H9 (cell line): ENCODE results near the gene PRSS38. TPM values are rescaled to one million over a fixed set of nuclear protein-coding genes. Genes with fewer than 3 reads are reported as not detected.

Experiments
- DNase-seq: peaks from one replicate; pipeline ENCODE4 v3.0.0-alpha.2; 2017
- H2AFZ ChIP-seq: one replicate; pipeline ENCODE4 v1.6.1; 2013; ENCODE audit warnings: mild to moderate bottlenecking, low read length, control low read depth, moderate library complexity
- H2AK5ac ChIP-seq: 2 replicates; pipeline ENCODE4 v1.6.1; 2013; ENCODE audit warnings: low read length, control low read depth, mixed read lengths; ENCODE audit not compliant: insufficient read length
- H2BK120ac ChIP-seq: one replicate; pipeline ENCODE4 v1.6.1; 2013; ENCODE audit warnings: low read depth, mild to moderate bottlenecking, low read length, control low read depth, inconsistent platforms; ENCODE audit not compliant: poor library complexity, severe bottlenecking
- H2BK12ac ChIP-seq: 2 replicates; pipeline ENCODE4 v1.6.1; 2013; ENCODE audit warnings: low read length, control low read depth, mixed read lengths, low read depth; ENCODE audit not compliant: insufficient read length
- H2BK15ac ChIP-seq: 2 replicates; pipeline ENCODE4 v1.6.1; 2013; ENCODE audit warnings: low read depth, low read length, control low read depth
- H2BK20ac ChIP-seq: one replicate; pipeline ENCODE4 v1.6.1; 2013; ENCODE audit warnings: low read depth, mild to moderate bottlenecking, low read length, control low read depth, inconsistent platforms; ENCODE audit not compliant: poor library complexity, severe bottlenecking
- H2BK5ac ChIP-seq: 2 replicates; pipeline ENCODE4 v1.6.1; 2013; ENCODE audit warnings: low read length, control low read depth, mixed read lengths; ENCODE audit not compliant: insufficient read length
- H3K14ac ChIP-seq: 2 replicates; pipeline ENCODE4 v1.6.1; 2013; ENCODE audit warnings: low read length, control low read depth; ENCODE audit not compliant: insufficient read depth
- H3K18ac ChIP-seq: 2 replicates; pipeline ENCODE4 v1.6.1; 2013; ENCODE audit warnings: low read depth, mild to moderate bottlenecking, mixed read lengths, low read length, control low read depth; ENCODE audit not compliant: insufficient read length
- H3K23ac ChIP-seq: 2 replicates; pipeline ENCODE4 v1.6.1; 2013; ENCODE audit warnings: low read length, control low read depth, mixed read lengths, low read depth; ENCODE audit not compliant: insufficient read length
- H3K23me2 ChIP-seq: 2 replicates; pipeline ENCODE4 v1.6.1; 2013; ENCODE audit warnings: low read depth, mild to moderate bottlenecking, mixed read lengths, low read length, control low read depth; ENCODE audit not compliant: insufficient read length, poor library complexity, severe bottlenecking
- H3K27ac ChIP-seq: 2 replicates; pipeline ENCODE4 v1.5.1; 2013; ENCODE audit warnings: low read length, control low read depth, mixed read lengths, low read depth; ENCODE audit not compliant: insufficient read length
- H3K27me3 ChIP-seq: 2 replicates; pipeline ENCODE4 v1.6.1; 2013; ENCODE audit warnings: low read length, control low read depth, inconsistent platforms; ENCODE audit not compliant: insufficient read depth
- H3K4ac ChIP-seq: 2 replicates; pipeline ENCODE4 v1.6.1; 2013; ENCODE audit warnings: low read depth, mild to moderate bottlenecking, control low read depth, inconsistent platforms, low read length, moderate library complexity
- H3K4me1 ChIP-seq: 2 replicates; pipeline ENCODE4 v1.6.1; 2013; ENCODE audit warnings: low read length, control low read depth, inconsistent platforms; ENCODE audit not compliant: insufficient read depth
- H3K4me2 ChIP-seq: 2 replicates; pipeline ENCODE4 v1.6.1; 2013; ENCODE audit warnings: low read length, control low read depth, mixed read lengths; ENCODE audit not compliant: insufficient read length, insufficient read depth
- H3K56ac ChIP-seq: 2 replicates; pipeline ENCODE4 v1.6.1; 2013; ENCODE audit warnings: low read depth, mild to moderate bottlenecking, mixed read lengths, low read length, control low read depth; ENCODE audit not compliant: insufficient read length
- H3K79me1 ChIP-seq: 2 replicates; pipeline ENCODE4 v1.6.1; 2013; ENCODE audit warnings: low read depth, mild to moderate bottlenecking, moderate library complexity, low read length, control low read depth, inconsistent platforms; ENCODE audit not compliant: insufficient read depth, poor library complexity, severe bottlenecking
- H3K79me2 ChIP-seq: 2 replicates; pipeline ENCODE4 v1.6.1; 2013; ENCODE audit warnings: low read length, control low read depth, inconsistent platforms; ENCODE audit not compliant: insufficient read depth
- H3K9ac ChIP-seq: 2 replicates; pipeline ENCODE4 v1.6.1; 2013; ENCODE audit warnings: low read length, control low read depth, mixed read lengths; ENCODE audit not compliant: insufficient read length; ENCODE audit errors: extremely low read depth
- H3K9me3 ChIP-seq: one replicate; pipeline ENCODE4 v1.6.1; 2013; ENCODE audit warnings: low read depth, low read length, inconsistent platforms; ENCODE audit not compliant: control insufficient read depth
- H3T11ph ChIP-seq: one replicate; pipeline ENCODE4 v1.6.1; 2013; ENCODE audit warnings: mild to moderate bottlenecking, low read length, control low read depth, inconsistent platforms
- H4K20me1 ChIP-seq: one replicate; pipeline ENCODE4 v1.6.1; 2013; ENCODE audit not compliant: control insufficient read depth, insufficient read length, insufficient read depth
- H4K5ac ChIP-seq: 2 replicates; pipeline ENCODE4 v1.6.1; 2013; ENCODE audit warnings: low read depth, mild to moderate bottlenecking, mixed read lengths, low read length, control low read depth; ENCODE audit not compliant: insufficient read length
- H4K8ac ChIP-seq: replicated peaks from 2 replicates; pipeline ENCODE4 v1.6.1; 2013; ENCODE audit warnings: low read length, control low read depth, mixed read lengths, low read depth; ENCODE audit not compliant: insufficient read length
- H4K91ac ChIP-seq: 2 replicates; pipeline ENCODE4 v1.6.1; 2013; ENCODE audit warnings: low read depth, mild to moderate bottlenecking, moderate library complexity, mixed read lengths, low read length, control low read depth; ENCODE audit not compliant: insufficient read length
- H3K27ac Mint-ChIP-seq, 3 experiments: 2 replicates in 2 of 3; 3 replicates in 1 of 3; pipeline ENCODE4 v1.8.0; 2020 to 2021; ENCODE audit warnings: mixed read lengths in 3 of 3, mild to moderate bottlenecking in 1 of 3, moderate library complexity in 1 of 3
- H3K27me3 Mint-ChIP-seq: 2 replicates; pipeline ENCODE4 v1.8.0; 2021; ENCODE audit warnings: low read depth, mild to moderate bottlenecking, moderate library complexity, mixed read lengths
- H3K36me3 Mint-ChIP-seq, 3 experiments: 2 replicates in 2 of 3; 3 replicates in 1 of 3; pipeline ENCODE4 v1.8.0; 2020 to 2021; ENCODE audit warnings: low read depth in 3 of 3, mixed read lengths in 3 of 3; ENCODE audit not compliant: insufficient read depth in 1 of 3
- H3K4me1 Mint-ChIP-seq, 2 experiments: 2 replicates each; pipeline ENCODE4 v1.8.0; 2020; ENCODE audit warnings: mixed read lengths in 2 of 2
- H3K4me3 Mint-ChIP-seq, 2 experiments: 2 replicates in 1 of 2; 3 replicates in 1 of 2; pipeline ENCODE4 v1.8.0; 2020 to 2021; ENCODE audit warnings: mild to moderate bottlenecking in 2 of 2, mixed read lengths in 2 of 2, moderate library complexity in 1 of 2
- H3K9me3 Mint-ChIP-seq, 2 experiments: 2 replicates in 1 of 2; 3 replicates in 1 of 2; pipeline ENCODE4 v1.8.0; 2020; ENCODE audit warnings: mild to moderate bottlenecking in 2 of 2, mixed read lengths in 2 of 2, moderate library complexity in 1 of 2
- CTCF ChIP-seq: fragments of 200-600 bp; sonication (generic); conservative IDR thresholded peaks from 3 replicates; pipeline ENCODE4 v1.8.0; 2021; ENCODE audit warnings: antibody characterized with exemption, mild to moderate bottlenecking
- WGBS: extraction: QIAGEN DNeasy Blood & Tissue Kit; methylation state at CpG from one replicate; pipeline ENCODE4 v1.1.7; 2013; ENCODE audit warnings: missing lambda C conversion rate, low lambda C conversion rate, mixed read lengths; ENCODE audit not compliant: insufficient read length; ENCODE audit errors: extremely low coverage; 5-methylcytosine and 5-hydroxymethylcytosine counted together
- total RNA-seq: library from RNA; stranded (reverse); gene quantifications from 2 replicates; pipeline ENCODE4 v1.2.1, GENCODE V29; 2021

Gene PRSS38
- total RNA-seq, 1 experiment from 2014 or later: not detected

GRCh38 chr1:227891955-227892488 lies 76.5 kb downstream of the PRSS38 start:
- no peak overlapping the region for H3T11ph ChIP-seq
- H2AFZ ChIP-seq: no peak overlapping the region
- H3K56ac ChIP-seq: no peak overlapping the region
- no peaks in the 10 kb centered on the region for H3K4me1 ChIP-seq
- H2BK20ac ChIP-seq: no peak overlapping the region
- no peak overlapping the region for H2BK15ac ChIP-seq
- no peak for DNase-seq
- TF ChIP-seq CTCF: no peak
- H3K4ac ChIP-seq: no peak overlapping the region
- H3K4me1 Mint-ChIP-seq: peaks cover 11 to 23% of the 10 kb centered on the region in 2 experiments
- H3K4me2 ChIP-seq: no peak overlapping the region
- no peaks in the 10 kb centered on the region for H3K23me2 ChIP-seq
- no peaks in the 10 kb centered on the region for H3K9me3 Mint-ChIP-seq
- no peak overlapping the region for H2BK120ac ChIP-seq
- no peaks in the 10 kb centered on the region for H3K27me3 Mint-ChIP-seq
- no peaks in the 10 kb centered on the region for H4K20me1 ChIP-seq
- no peak overlapping the region for H3K27ac ChIP-seq
- H2BK5ac ChIP-seq: no peak overlapping the region
- no peaks in the 10 kb centered on the region for H3K79me2 ChIP-seq
- H3K23ac ChIP-seq: no peak overlapping the region
- no peak overlapping the region for H3K4me3 Mint-ChIP-seq
- H4K91ac ChIP-seq: no peak overlapping the region
- H3K79me1 ChIP-seq: no peaks in the 10 kb centered on the region
- H3K9me3 ChIP-seq: no peaks in the 10 kb centered on the region
- no peak overlapping the region for H3K18ac ChIP-seq
- no peaks in the 10 kb centered on the region for H3K27me3 ChIP-seq
- H3K14ac ChIP-seq: no peak overlapping the region; the same call in 1 of the 2 replicates
- no peak overlapping the region for H2AK5ac ChIP-seq
- H3K27ac Mint-ChIP-seq: no peak overlapping the region; a peak in 1 of 7 replicates
- H3K9ac ChIP-seq: no peak overlapping the region
- WGBS: no CpG with 5 or more reads among the region's 6 CpGs
- no peaks in the 10 kb centered on the region for H3K36me3 Mint-ChIP-seq
- no peak overlapping the region for H4K5ac ChIP-seq
- no peak overlapping the region for H4K8ac ChIP-seq
- no peak overlapping the region for H2BK12ac ChIP-seq
